Body of pancreas (tissue), 4 donors: ENCODE measurements around the gene YIPF5.

Experiments used
- CTCF ChIP-seq, 7 experiments: fragments of 450-650 bp in 4 of 7; fragments of 200-600 bp in 3 of 7; sonication (generic) in 3 of 7; IDR thresholded peaks; one replicate each; pipeline ENCODE4 v1.5.1; 2016 to 2019; ENCODE audit warnings: antibody characterized with exemption in 7 of 7
- POLR2A ChIP-seq, 3 donors: fragments of 450-650 bp; IDR thresholded peaks; one replicate each; pipeline ENCODE4 v1.6.1; 2016; ENCODE audit warnings: antibody characterized with exemption in 3 of 3, mild to moderate bottlenecking in 2 of 3

GRCh38 chr5:144167998-144168397 is 2.5 kb downstream of the YIPF5 start:
- no peak for TF ChIP-seq CTCF (IDR thresholded peaks at IDR 0.05)
- no peak for TF ChIP-seq POLR2A (IDR thresholded peaks at IDR 0.05)
